ENCODE measurements around the gene FAM241B.

FAM241B gene

DNA sequence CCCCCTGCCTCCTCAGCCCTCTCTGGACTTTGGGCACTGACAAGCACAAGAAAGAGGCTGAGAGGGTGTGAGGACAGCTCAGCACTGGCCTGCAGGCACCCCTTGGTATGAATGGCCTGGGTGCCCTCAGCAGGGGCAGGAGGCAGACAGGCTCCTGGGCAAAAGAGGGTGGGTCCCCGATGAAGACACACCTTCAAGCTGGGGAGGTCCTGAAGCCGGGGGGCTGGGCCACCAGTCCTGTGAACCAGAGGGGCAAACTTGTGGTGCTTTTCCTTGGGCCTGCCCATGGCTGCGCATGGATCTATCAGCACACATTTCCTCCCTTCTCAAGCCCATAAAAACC is 22.8 kb downstream of the FAM241B start:
- Histone ChIP-seq H3K14ac (ENCODE audit: low read length in 2 of 2) (no peak overlapping the region), H3K4me2 (ENCODE audit: low read length, poor library complexity, severe bottlenecking) (no peak overlapping the region), H3K9ac (ENCODE audit: low read length) (no peak overlapping the region), H4K91ac (ENCODE audit: low read length) (no peak overlapping the region), H3K27me3 (ENCODE audit: control insufficient read depth in 1 of 2, insufficient read depth in 1 of 2, low read length in 2 of 2) (peaks cover 0 to 98% of the 10 kb centered on the region in 2 experiments), H3K4ac (ENCODE audit: low read depth in 1 of 2, low read length in 2 of 2) (no peak overlapping the region), H2BK15ac (ENCODE audit: low read depth, poor library complexity, severe bottlenecking) (no peak overlapping the region), H3K79me1 (replicated peaks; ENCODE audit: low read length, poor library complexity, severe bottlenecking) (no peaks in the 10 kb centered on the region), H2BK120ac (ENCODE audit: low read depth, low read length) (no peak overlapping the region), H2BK5ac (ENCODE audit: low read depth, low read length, poor library complexity, severe bottlenecking) (no peak overlapping the region), H2AFZ (ENCODE audit: low read depth, low read length) (no peak overlapping the region), H3K36me3 (ENCODE audit: control insufficient read depth in 1 of 2, insufficient read depth in 2 of 2, low read depth in 1 of 2, low read length in 2 of 2) (no peaks in the 10 kb centered on the region), H3K18ac (ENCODE audit: low read depth in 1 of 2, low read length in 2 of 2) (no peak overlapping the region), H3K4me3 (ENCODE audit: insufficient read depth in 1 of 2, low read depth in 1 of 2, low read length in 2 of 2) (no peak overlapping the region), H4K8ac (ENCODE audit: low read length) (no peak overlapping the region), H2AK5ac (ENCODE audit: low read length, severe bottlenecking) (no peak overlapping the region), H3K23ac (ENCODE audit: low read length in 2 of 2) (no peak overlapping the region), H3K27ac (ENCODE audit: low read length, poor library complexity, severe bottlenecking) (no peak overlapping the region), H3K9me3 (ENCODE audit: control insufficient read depth, low read length) (peaks cover 7% of the 10 kb centered on the region), H3K4me1 (ENCODE audit: control insufficient read depth, insufficient read depth, low read depth, low read length) (peaks cover 37% of the 10 kb centered on the region), H2BK12ac (ENCODE audit: low read length in 2 of 2) (no peak overlapping the region)
- WGBS = 93% methylated on average over 2 of the region's 3 CpGs
- DNase-seq = no peak

DNA sequence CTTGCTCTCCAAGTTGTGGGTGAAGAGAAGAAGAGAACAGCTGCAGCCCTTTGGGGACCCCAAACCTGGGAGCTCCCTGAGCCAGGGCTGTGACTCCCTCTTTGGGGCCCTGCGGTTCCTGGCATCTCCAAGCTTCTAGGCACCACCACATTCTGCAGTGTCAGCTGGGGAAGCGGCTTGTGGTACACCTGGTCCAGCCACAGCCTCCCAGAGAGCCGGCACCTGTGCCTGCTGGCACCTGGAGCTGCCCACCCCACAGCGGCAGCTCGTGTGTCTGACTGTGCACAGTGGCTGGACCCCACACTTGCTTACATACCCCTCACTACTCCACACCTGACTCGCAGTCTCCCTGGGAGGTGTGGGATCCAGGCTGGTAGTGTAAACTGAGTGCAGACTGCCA is 23.5 kb downstream of the FAM241B start:
- Histone ChIP-seq H2BK120ac (ENCODE audit: low read depth, low read length) (no peak overlapping the region), H3K23ac (ENCODE audit: low read length in 2 of 2) (no peak overlapping the region)
- 94% methylated on average over 3 of the region's 6 CpGs for WGBS

DNA sequence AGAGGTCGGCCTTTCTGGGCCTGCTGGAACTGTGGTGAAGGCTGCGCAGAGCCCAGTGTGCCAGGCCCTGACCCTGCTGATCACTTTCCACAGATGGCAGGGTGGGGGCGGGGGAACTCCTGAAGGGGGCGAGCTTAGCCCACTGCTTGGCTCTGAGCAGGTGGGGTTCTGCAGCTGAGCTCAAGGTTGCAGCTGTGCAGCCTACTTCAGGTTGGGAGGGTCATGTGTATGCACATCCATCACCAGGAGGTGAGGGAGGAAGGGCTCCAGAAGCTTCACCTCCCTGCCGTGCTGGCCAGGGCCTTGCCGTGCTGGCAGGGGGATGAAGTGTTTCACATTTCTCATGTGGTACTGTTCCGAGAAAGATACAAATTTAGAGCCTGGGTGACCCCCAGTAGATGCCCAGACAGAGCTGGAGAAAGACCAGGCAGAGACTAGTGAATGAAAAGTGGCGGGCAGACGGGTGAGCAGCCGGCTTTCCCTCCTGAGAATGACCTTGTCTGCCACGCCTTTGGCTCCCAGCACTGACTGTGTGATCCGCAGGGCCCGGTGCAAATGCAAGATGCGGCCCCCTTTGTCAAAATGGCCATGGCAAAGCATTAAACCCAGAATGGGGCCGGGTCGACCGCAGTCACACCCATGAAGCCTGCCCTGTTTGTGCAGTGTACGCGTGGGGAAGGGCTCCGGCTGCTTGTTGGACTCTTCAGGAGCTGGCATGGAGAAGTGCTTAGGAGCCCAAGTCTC is 25.2 kb downstream of the FAM241B start:
- Histone ChIP-seq H3K4me2 (ENCODE audit: low read length, poor library complexity, severe bottlenecking) (no peak overlapping the region), H3K27ac (ENCODE audit: low read length, poor library complexity, severe bottlenecking) (no peak overlapping the region), H2AFZ (ENCODE audit: low read depth, low read length) (no peak overlapping the region), H3K9ac (ENCODE audit: low read length) (no peak overlapping the region), H2BK12ac (ENCODE audit: low read length in 2 of 2) (no peak overlapping the region), H3K27me3 (ENCODE audit: control insufficient read depth in 1 of 2, insufficient read depth in 1 of 2, low read length in 2 of 2) (peaks cover 0 to 96% of the 10 kb centered on the region in 2 experiments), H4K91ac (ENCODE audit: low read length) (no peak overlapping the region), H2BK120ac (ENCODE audit: low read depth, low read length) (no peak overlapping the region), H3K4ac (ENCODE audit: low read depth in 1 of 2, low read length in 2 of 2) (no peak overlapping the region), H3K23ac (ENCODE audit: low read length in 2 of 2) (no peak overlapping the region), H3K14ac (ENCODE audit: low read length in 2 of 2) (no peak overlapping the region), H3K9me3 (ENCODE audit: control insufficient read depth, low read length) (peaks cover 7% of the 10 kb centered on the region), H3K4me3 (ENCODE audit: insufficient read depth in 1 of 2, low read depth in 1 of 2, low read length in 2 of 2) (no peak overlapping the region), H2AK5ac (ENCODE audit: low read length, severe bottlenecking) (no peak overlapping the region), H3K36me3 (ENCODE audit: control insufficient read depth in 1 of 2, insufficient read depth in 2 of 2, low read depth in 1 of 2, low read length in 2 of 2) (no peaks in the 10 kb centered on the region), H3K4me1 (ENCODE audit: control insufficient read depth, insufficient read depth, low read depth, low read length) (peaks cover 45% of the 10 kb centered on the region), H3K18ac (ENCODE audit: low read depth in 1 of 2, low read length in 2 of 2) (no peak overlapping the region), H2BK5ac (ENCODE audit: low read depth, low read length, poor library complexity, severe bottlenecking) (no peak overlapping the region), H2BK15ac (ENCODE audit: low read depth, poor library complexity, severe bottlenecking) (no peak overlapping the region), H3K79me1 (replicated peaks; ENCODE audit: low read length, poor library complexity, severe bottlenecking) (no peaks in the 10 kb centered on the region), H4K8ac (ENCODE audit: low read length) (no peak overlapping the region)
- 80% methylated on average over 20 of the region's 20 CpGs for WGBS
- DNase-seq = no peak

More for the DNA sequence above, 23.5 kb downstream of the FAM241B start:
- H2BK12ac ChIP-seq (ENCODE audit: low read length in 2 of 2) = no peak overlapping the region
- H2BK5ac ChIP-seq (ENCODE audit: low read depth, low read length, poor library complexity, severe bottlenecking) = no peak overlapping the region
- peaks cover 0 to 98% of the 10 kb centered on the region in 2 experiments for H3K27me3 ChIP-seq (ENCODE audit: control insufficient read depth in 1 of 2, insufficient read depth in 1 of 2, low read length in 2 of 2)
- peaks cover 39% of the 10 kb centered on the region for H3K4me1 ChIP-seq (ENCODE audit: control insufficient read depth, insufficient read depth, low read depth, low read length)
- H2BK15ac ChIP-seq (ENCODE audit: low read depth, poor library complexity, severe bottlenecking) = no peak overlapping the region
- H3K36me3 ChIP-seq (ENCODE audit: control insufficient read depth in 1 of 2, insufficient read depth in 2 of 2, low read depth in 1 of 2, low read length in 2 of 2) = no peaks in the 10 kb centered on the region
- H4K8ac ChIP-seq (ENCODE audit: low read length) = no peak overlapping the region
- H3K4me3 ChIP-seq (ENCODE audit: insufficient read depth in 1 of 2, low read depth in 1 of 2, low read length in 2 of 2) = no peak overlapping the region
- H3K14ac ChIP-seq (ENCODE audit: low read length in 2 of 2) = no peak overlapping the region
- H3K9ac ChIP-seq (ENCODE audit: low read length) = no peak overlapping the region
- no peak overlapping the region for H2AK5ac ChIP-seq (ENCODE audit: low read length, severe bottlenecking)
- no peak for DNase-seq
- no peaks in the 10 kb centered on the region for H3K79me1 ChIP-seq (replicated peaks; ENCODE audit: low read length, poor library complexity, severe bottlenecking)
- no peak overlapping the region for H2AFZ ChIP-seq (ENCODE audit: low read depth, low read length)
- no peak overlapping the region for H3K18ac ChIP-seq (ENCODE audit: low read depth in 1 of 2, low read length in 2 of 2)
- H4K91ac ChIP-seq (ENCODE audit: low read length) = no peak overlapping the region
- no peak overlapping the region for H3K27ac ChIP-seq (ENCODE audit: low read length, poor library complexity, severe bottlenecking)
- H3K9me3 ChIP-seq (ENCODE audit: control insufficient read depth, low read length) = peaks cover 7% of the 10 kb centered on the region
- H3K4ac ChIP-seq (ENCODE audit: low read depth in 1 of 2, low read length in 2 of 2) = no peak overlapping the region
- no peak overlapping the region for H3K4me2 ChIP-seq (ENCODE audit: low read length, poor library complexity, severe bottlenecking)

DNA sequence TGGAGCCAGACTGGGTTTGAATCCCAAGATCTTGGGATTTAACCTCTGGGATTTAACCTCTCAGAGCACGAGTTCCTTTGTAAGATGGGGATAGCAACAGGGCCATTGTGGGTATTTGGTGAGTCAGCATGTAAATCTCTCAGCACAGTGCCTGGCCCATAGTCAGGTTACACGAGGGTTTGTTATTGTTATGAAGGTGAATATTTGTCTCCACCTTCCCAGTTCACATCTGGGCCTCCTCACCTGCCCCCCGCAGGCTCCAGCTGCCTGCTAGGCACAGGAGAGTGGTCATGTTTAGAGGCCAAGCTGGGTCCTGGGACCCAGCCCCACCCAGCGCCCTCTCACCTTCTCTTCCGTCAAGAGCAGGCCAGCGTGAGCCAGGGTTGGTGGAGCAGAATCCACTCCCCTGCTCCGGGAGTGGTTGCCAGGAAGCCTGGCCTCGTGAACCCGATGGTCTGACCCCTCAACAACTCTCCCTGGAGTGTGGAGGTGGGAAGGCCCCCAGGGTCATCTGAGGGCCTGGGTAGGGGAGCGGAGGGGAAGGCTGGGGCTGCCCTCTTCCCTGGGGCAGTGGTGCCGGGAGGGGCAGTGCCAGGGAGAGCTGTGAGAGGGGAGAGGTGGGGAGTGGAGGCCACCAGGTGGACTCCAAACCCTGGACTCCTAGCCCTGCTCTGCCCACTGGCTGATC is 26.0 kb downstream of the FAM241B start:
- H3K27me3 ChIP-seq (ENCODE audit: control insufficient read depth in 1 of 2, insufficient read depth in 1 of 2, low read length in 2 of 2) = peaks cover 0 to 96% of the 10 kb centered on the region in 2 experiments
- H3K4ac ChIP-seq (ENCODE audit: low read depth in 1 of 2, low read length in 2 of 2) = no peak overlapping the region
- H2BK120ac ChIP-seq (ENCODE audit: low read depth, low read length) = no peak overlapping the region
- no peaks in the 10 kb centered on the region for H3K79me1 ChIP-seq (replicated peaks; ENCODE audit: low read length, poor library complexity, severe bottlenecking)
- no peaks in the 10 kb centered on the region for H3K36me3 ChIP-seq (ENCODE audit: control insufficient read depth in 1 of 2, insufficient read depth in 2 of 2, low read depth in 1 of 2, low read length in 2 of 2)
- no peak overlapping the region for H2BK5ac ChIP-seq (ENCODE audit: low read depth, low read length, poor library complexity, severe bottlenecking)
- H2BK15ac ChIP-seq (ENCODE audit: low read depth, poor library complexity, severe bottlenecking) = no peak overlapping the region
- H3K18ac ChIP-seq (ENCODE audit: low read depth in 1 of 2, low read length in 2 of 2) = no peak overlapping the region
- H3K23ac ChIP-seq (ENCODE audit: low read length in 2 of 2) = no peak overlapping the region
- no peak overlapping the region for H3K4me3 ChIP-seq (ENCODE audit: insufficient read depth in 1 of 2, low read depth in 1 of 2, low read length in 2 of 2)
- no peak overlapping the region for H4K91ac ChIP-seq (ENCODE audit: low read length)
- H3K4me2 ChIP-seq (ENCODE audit: low read length, poor library complexity, severe bottlenecking) = no peak overlapping the region
- H3K14ac ChIP-seq (ENCODE audit: low read length in 2 of 2) = no peak overlapping the region
- H3K9me3 ChIP-seq (ENCODE audit: control insufficient read depth, low read length) = peaks cover 7% of the 10 kb centered on the region
- H2BK12ac ChIP-seq (ENCODE audit: low read length in 2 of 2) = no peak overlapping the region
- H3K9ac ChIP-seq (ENCODE audit: low read length) = no peak overlapping the region
- peaks cover 46% of the 10 kb centered on the region for H3K4me1 ChIP-seq (ENCODE audit: control insufficient read depth, insufficient read depth, low read depth, low read length)
- H3K27ac ChIP-seq (ENCODE audit: low read length, poor library complexity, severe bottlenecking) = no peak overlapping the region
- no peak overlapping the region for H2AK5ac ChIP-seq (ENCODE audit: low read length, severe bottlenecking)
- WGBS = 69% methylated on average over 8 of the region's 11 CpGs
- no peak overlapping the region for H2AFZ ChIP-seq (ENCODE audit: low read depth, low read length)
- no peak overlapping the region for H4K8ac ChIP-seq (ENCODE audit: low read length)
- DNase-seq = no peak
